HepG2 (cell line): ENCODE results near the gene PRCP. TPM values are rescaled to one million over a fixed set of nuclear protein-coding genes. Genes with fewer than 3 reads are reported as not detected.

Source experiments
- ATAC-seq: fragments of 200-7000 bp; cut with Tn5 transposase; 3 replicates; pipeline ENCODE4 v1.9.1; 2020; ENCODE audit warnings: mild to moderate bottlenecking, moderate library complexity
- BruUV-seq: library from RNA; stranded (reverse); fragments of 400-500 nt; replicated peaks from 2 replicates; lab custom pipeline; 2021; lab: Mats Ljungman, UMichigan
- CTCF ChIA-PET: fragments of 300-600 bp; formaldehyde crosslinking; extraction: SDS; loops from one replicate; lab custom pipeline; 2021; ENCODE audit warnings: low total read pairs, inconsistent platforms, low intra/inter-chr PET ratio; lab: Yijun Ruan, JAX
- POLR2A ChIA-PET: fragments of 350-600 bp; sonication (Branson Sonifier 250); formaldehyde crosslinking; loops from one replicate; lab custom pipeline; 2020; ENCODE audit warnings: antibody characterized with exemption, inconsistent platforms; lab: Yijun Ruan, JAX
- DNase-seq: peaks from one replicate; pipeline ENCODE4 v3.0.0-alpha.2; 2015; ENCODE audit warnings: low spot score
- FAIRE-seq: peaks from 3 replicates; lab custom pipeline; 2011; peaks lifted over from hg19 to GRCh38; lab: Jason Lieb, UNC
- H2AFZ ChIP-seq: one replicate; pipeline ENCODE4 v1.6.1; 2011; ENCODE audit warnings: low read length, inconsistent platforms
- H3K27ac ChIP-seq: fragments of 300-600 bp; 3 replicates; pipeline ENCODE4 v1.8.0; 2011; ENCODE audit warnings: mixed run types, mild to moderate bottlenecking, mixed read lengths, low read length, inconsistent platforms; ENCODE audit not compliant: insufficient read depth; ENCODE audit errors: extremely low read length
- H3K27me3 ChIP-seq, 2 experiments: fragments of 200-600 bp in 1 of 2; 2 replicates in 1 of 2; 3 replicates in 1 of 2; pipeline versions ENCODE4 v1.6.0 to v1.8.0; 2011; ENCODE audit warnings: low read length in 2 of 2, mild to moderate bottlenecking in 2 of 2, moderate library complexity in 2 of 2, inconsistent platforms in 1 of 2; ENCODE audit not compliant: insufficient read depth in 2 of 2, control insufficient read depth in 1 of 2
- H3K36me3 ChIP-seq, 2 experiments: fragments of 200-600 bp in 1 of 2; replicated peaks in 1 of 2; 2 replicates in 1 of 2; 3 replicates in 1 of 2; pipeline versions ENCODE4 v1.5.1 to v1.8.0; 2011; ENCODE audit warnings: low read length in 2 of 2, inconsistent platforms in 1 of 2; ENCODE audit not compliant: insufficient read depth in 2 of 2, control insufficient read depth in 1 of 2
- H3K4me1 ChIP-seq: 2 replicates; pipeline ENCODE4 v1.5.1; 2012; ENCODE audit warnings: low read length, inconsistent platforms; ENCODE audit not compliant: insufficient read depth
- H3K4me2 ChIP-seq: 2 replicates; pipeline ENCODE4 v1.6.0; 2011; ENCODE audit warnings: low read depth, low read length, inconsistent platforms
- H3K4me3 ChIP-seq, 3 experiments: fragments of 200-600 bp in 1 of 3; sonication (generic), shearing (Covaris generic) in 1 of 3; replicated peaks in 1 of 3; 2 replicates each; pipeline ENCODE4 v1.5.1; 2011 to 2016; ENCODE audit warnings: low read length in 3 of 3, inconsistent platforms in 2 of 3, low read depth in 2 of 3, mild to moderate bottlenecking in 2 of 3, control low read depth in 1 of 3, mixed read lengths in 1 of 3; ENCODE audit not compliant: insufficient read depth in 1 of 3
- H3K79me2 ChIP-seq: one replicate; pipeline ENCODE4 v1.6.1; 2011; ENCODE audit warnings: low read length, inconsistent platforms; ENCODE audit not compliant: insufficient read depth
- H3K9ac ChIP-seq: 2 replicates; pipeline ENCODE4 v1.6.0; 2011; ENCODE audit warnings: mild to moderate bottlenecking, low read depth, low read length, inconsistent platforms; ENCODE audit not compliant: insufficient read depth
- H3K9me3 ChIP-seq: 2 replicates; pipeline ENCODE4 v1.5.1; 2012; ENCODE audit warnings: mild to moderate bottlenecking, low read length
- H4K20me1 ChIP-seq: 2 replicates; pipeline ENCODE4 v1.6.0; 2011; ENCODE audit warnings: inconsistent platforms, mild to moderate bottlenecking, low read length, moderate library complexity; ENCODE audit not compliant: insufficient read depth
- ATRX ChIP-seq: sonication (generic); formaldehyde crosslinking; IDR thresholded peaks from 2 replicates; pipeline ENCODE4 v1.4.0; 2020; ENCODE audit warnings: missing genetic modification reagents, borderline replicate concordance
- ELF1 ChIP-seq: sonication (generic); formaldehyde crosslinking; IDR thresholded peaks from 2 replicates; pipeline ENCODE4 v1.4.0; 2020; ENCODE audit warnings: missing genetic modification reagents
- HOXA5 ChIP-seq: sonication (generic); formaldehyde crosslinking; IDR thresholded peaks from 2 replicates; pipeline ENCODE4 v1.4.0; 2020; ENCODE audit warnings: missing genetic modification reagents
- JARID2 ChIP-seq: sonication (generic); formaldehyde crosslinking; IDR thresholded peaks from 2 replicates; pipeline ENCODE4 v1.8.1; 2023; ENCODE audit warnings: missing genetic modification reagents, inconsistent platforms; ENCODE audit not compliant: insufficient replicate concordance
- MTA3 ChIP-seq: sonication (generic); formaldehyde crosslinking; IDR thresholded peaks from 2 replicates; pipeline ENCODE4 v1.4.0; 2020; ENCODE audit warnings: missing genetic modification reagents
- RBM22 ChIP-seq: fragments of 200-400 bp; formaldehyde crosslinking; optimal IDR thresholded peaks from 2 replicates; pipeline ENCODE3; 2017; ENCODE audit warnings: mild to moderate bottlenecking, low read length, moderate library complexity
- REL ChIP-seq: sonication (generic); formaldehyde crosslinking; conservative IDR thresholded peaks from 2 replicates; pipeline ENCODE4 v1.8.0; 2022; ENCODE audit warnings: mild to moderate bottlenecking, missing genetic modification reagents, moderate library complexity
- RFXANK ChIP-seq: IDR thresholded peaks from 2 replicates; pipeline ENCODE4 v1.6.1; 2016
- RORA ChIP-seq: sonication (generic); formaldehyde crosslinking; IDR thresholded peaks from 2 replicates; pipeline ENCODE4 v1.5.0; 2020; ENCODE audit warnings: mild to moderate bottlenecking, missing genetic modification reagents, moderate library complexity
- SIN3B ChIP-seq: fragments of 150-350 bp; IDR thresholded peaks from 2 replicates; pipeline ENCODE4 v1.6.1; 2014; ENCODE audit warnings: low read length
- SP1 ChIP-seq, 2 experiments: fragments of 450-650 bp in 1 of 2; sonication (generic) in 1 of 2; formaldehyde crosslinking in 1 of 2; IDR thresholded peaks; 2 replicates each; pipeline versions ENCODE4 v1.4.0 to v1.6.1; 2016 to 2020; ENCODE audit warnings: missing genetic modification reagents in 1 of 2
- ZNF124 ChIP-seq: sonication (generic); formaldehyde crosslinking; IDR thresholded peaks from 2 replicates; pipeline ENCODE4 v1.4.0; 2020; ENCODE audit warnings: missing genetic modification reagents
- WGBS: methylation state at CpG from one replicate; pipeline ENCODE4 v1.1.6; 2017; ENCODE audit warnings: low lambda C conversion rate; 5-methylcytosine and 5-hydroxymethylcytosine counted together
- in situ Hi-C: cut with HindIII; loops from 2 replicates; pipeline ENCODE4 v1.10.0; 2017; ENCODE audit warnings: low pct_unique_long_range_greater_than_20kb; ENCODE audit not compliant: extremely low pct_ligation_motif_present
- intact Hi-C: fragments of 100-400 bp; cut with micrococcal nuclease; formaldehyde crosslinking; loops from one replicate; pipeline ENCODE4 v1.10.0; 2022; ENCODE audit not compliant: unreplicated experiment
- polyA plus RNA-seq, 8 experiments: library from polyadenylated mRNA; depleted of rRNA in 3 of 8; stranded (reverse) in 7 of 8; unstranded in 1 of 8; fragments of >200 nt; fragmentation: Illumina TruSeq in 4 of 8; extraction: Trizol in 4 of 8; gene quantifications; 2 replicates each; pipeline versions ENCODE4 v1.2.1 to v1.2.3, GENCODE V29; 2011 to 2016; ENCODE audit warnings: low read depth in 4 of 8, missing spikeins in 1 of 8, mixed read lengths in 1 of 8; ENCODE audit not compliant: insufficient read depth in 1 of 8
- total RNA-seq, 5 experiments: library from RNA; depleted of rRNA; stranded (reverse); fragments of >200 nt; fragmentation: Illumina TruSeq; extraction: Trizol; gene quantifications; 2 replicates each; pipeline ENCODE4 v1.2.3, GENCODE V29; 2016; ENCODE audit warnings: low read depth in 1 of 5
- TF ChIP-seq, protein P1 (sequence below): sonication (generic); formaldehyde crosslinking; IDR thresholded peaks from 2 replicates; pipeline ENCODE4 v1.4.0; 2020; ENCODE audit warnings: mild to moderate bottlenecking, missing genetic modification reagents
- TF ChIP-seq, protein P2 (sequence below): sonication (generic); formaldehyde crosslinking; IDR thresholded peaks from 2 replicates; pipeline ENCODE4 v1.4.0; 2020; ENCODE audit warnings: missing genetic modification reagents
- TF ChIP-seq, protein P3 (sequence below): sonication (generic); formaldehyde crosslinking; conservative IDR thresholded peaks from 2 replicates; pipeline ENCODE4 v1.4.0; 2020; ENCODE audit warnings: missing genetic modification reagents

Gene PRCP
- total and polyA plus RNA-seq, 2 of the 13 experiments (the other 11 are each of a cell fraction or from before 2014, with no cell fraction given), result 84.2 to 105 TPM

DNA sequence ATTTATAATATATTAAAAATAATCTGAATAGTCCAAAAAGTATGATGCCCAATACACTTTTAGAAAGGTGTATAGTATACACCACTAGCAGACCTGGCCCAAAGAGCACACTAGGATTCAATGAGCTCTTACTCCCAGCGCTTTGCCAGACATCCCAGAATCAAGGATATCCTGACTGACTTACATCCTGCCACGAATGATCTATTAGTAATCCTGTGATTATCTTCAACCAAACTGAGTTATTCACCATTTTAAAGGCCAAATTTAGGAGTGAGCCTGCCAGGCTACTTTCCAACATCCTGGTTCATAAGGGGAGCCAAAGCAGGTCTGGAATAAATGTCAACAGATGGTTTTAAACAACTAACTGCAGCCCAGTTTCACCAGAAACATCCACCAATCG is 105.7 kb downstream of the PRCP start:
- Histone ChIP-seq H3K4me1 (no peaks in the 10 kb centered on the region), H3K9me3 (no peaks in the 10 kb centered on the region), H3K27me3 (peaks cover 0 to 2% of the 10 kb centered on the region in 2 experiments; a peak in 3 of 5 replicates), H3K27ac (no peak overlapping the region), H3K79me2 (no peaks in the 10 kb centered on the region), H2AFZ (no peak overlapping the region), H3K4me2 (no peak overlapping the region), H3K9ac (no peak overlapping the region), H4K20me1 (no peaks in the 10 kb centered on the region), H3K4me3 (no peak overlapping the region), H3K36me3 (no peaks in the 10 kb centered on the region)
- FAIRE-seq (no peak), DNase-seq (no peak), ATAC-seq (no peak)
- POLR2A ChIA-PET, result no interaction called here
- 33% methylated on average over 3 of the region's 3 CpGs for WGBS
- TF ChIP-seq RFXANK, result no peak
- no peak for TF ChIP-seq SP1 (IDR thresholded peaks at IDR 0.05)
- TF ChIP-seq SP1 (CRISPR knock-in tag; IDR thresholded peaks at IDR 0.05), result no peak
- in situ Hi-C loops (no loop called here), intact Hi-C loops (no loop called here)
- CTCF ChIA-PET, result no interaction called here
- BruUV-seq, result no TSS peak

DNA sequence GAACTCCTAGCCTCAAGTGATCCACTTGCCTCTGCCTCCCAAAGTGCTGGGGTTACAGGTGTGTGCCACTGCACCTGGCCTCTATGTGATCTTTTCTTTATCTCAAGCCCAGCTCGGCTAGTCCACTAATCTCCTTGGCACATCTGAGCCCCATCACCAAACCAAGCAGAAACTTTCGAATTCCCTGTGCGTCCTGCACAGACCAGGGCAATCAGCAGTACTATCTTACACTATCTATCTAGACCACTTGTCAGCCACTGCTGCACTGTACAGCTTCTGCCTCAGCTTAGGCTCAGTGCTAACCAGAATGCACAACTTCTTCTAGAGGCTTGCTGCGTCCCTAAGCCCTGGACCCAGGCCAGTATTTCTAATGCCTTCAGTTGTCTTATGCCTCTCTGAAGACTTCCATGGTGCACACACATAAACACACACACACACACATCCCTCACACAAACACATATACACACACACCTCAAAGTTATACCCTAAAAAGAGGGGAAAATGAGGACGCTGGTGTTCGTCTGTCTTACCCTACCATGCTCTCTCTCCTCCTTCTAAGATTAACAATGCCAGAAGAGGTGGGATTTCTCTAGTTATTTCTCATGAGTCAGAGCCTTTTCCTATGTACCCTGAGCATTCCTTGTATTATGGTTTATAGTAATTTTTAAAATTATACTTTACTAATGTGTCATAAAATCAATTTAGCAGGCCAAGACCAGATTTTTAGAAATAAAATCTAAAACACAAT is 107.2 kb downstream of the PRCP start:
- no peaks in the 10 kb centered on the region for H3K4me1 ChIP-seq
- TF ChIP-seq RBM22 (no peak), REL (CRISPR knock-in tag) (no peak), ELF1 (CRISPR knock-in tag) (no peak), SIN3B (no peak), RORA (CRISPR knock-in tag) (no peak), JARID2 (CRISPR knock-in tag) (no peak), HOXA5 (no peak), ATRX (CRISPR knock-in tag) (no peak), ZNF124 (CRISPR knock-in tag) (no peak), MTA3 (CRISPR knock-in tag) (no peak)
- TF ChIP-seq, protein P1, sequence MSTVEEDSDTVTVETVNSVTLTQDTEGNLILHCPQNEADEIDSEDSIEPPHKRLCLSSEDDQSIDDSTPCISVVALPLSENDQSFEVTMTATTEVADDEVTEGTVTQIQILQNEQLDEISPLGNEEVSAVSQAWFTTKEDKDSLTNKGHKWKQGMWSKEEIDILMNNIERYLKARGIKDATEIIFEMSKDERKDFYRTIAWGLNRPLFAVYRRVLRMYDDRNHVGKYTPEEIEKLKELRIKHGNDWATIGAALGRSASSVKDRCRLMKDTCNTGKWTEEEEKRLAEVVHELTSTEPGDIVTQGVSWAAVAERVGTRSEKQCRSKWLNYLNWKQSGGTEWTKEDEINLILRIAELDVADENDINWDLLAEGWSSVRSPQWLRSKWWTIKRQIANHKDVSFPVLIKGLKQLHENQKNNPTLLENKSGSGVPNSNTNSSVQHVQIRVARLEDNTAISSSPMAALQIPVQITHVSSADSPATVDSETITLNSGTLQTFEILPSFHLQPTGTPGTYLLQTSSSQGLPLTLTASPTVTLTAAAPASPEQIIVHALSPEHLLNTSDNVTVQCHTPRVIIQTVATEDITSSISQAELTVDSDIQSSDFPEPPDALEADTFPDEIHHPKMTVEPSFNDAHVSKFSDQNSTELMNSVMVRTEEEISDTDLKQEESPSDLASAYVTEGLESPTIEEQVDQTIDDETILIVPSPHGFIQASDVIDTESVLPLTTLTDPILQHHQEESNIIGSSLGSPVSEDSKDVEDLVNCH (CRISPR knock-in tag), result no peak
- TF ChIP-seq, protein P2, sequence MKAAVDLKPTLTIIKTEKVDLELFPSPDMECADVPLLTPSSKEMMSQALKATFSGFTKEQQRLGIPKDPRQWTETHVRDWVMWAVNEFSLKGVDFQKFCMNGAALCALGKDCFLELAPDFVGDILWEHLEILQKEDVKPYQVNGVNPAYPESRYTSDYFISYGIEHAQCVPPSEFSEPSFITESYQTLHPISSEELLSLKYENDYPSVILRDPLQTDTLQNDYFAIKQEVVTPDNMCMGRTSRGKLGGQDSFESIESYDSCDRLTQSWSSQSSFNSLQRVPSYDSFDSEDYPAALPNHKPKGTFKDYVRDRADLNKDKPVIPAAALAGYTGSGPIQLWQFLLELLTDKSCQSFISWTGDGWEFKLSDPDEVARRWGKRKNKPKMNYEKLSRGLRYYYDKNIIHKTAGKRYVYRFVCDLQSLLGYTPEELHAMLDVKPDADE (CRISPR knock-in tag), result no peak
- TF ChIP-seq, protein P3, sequence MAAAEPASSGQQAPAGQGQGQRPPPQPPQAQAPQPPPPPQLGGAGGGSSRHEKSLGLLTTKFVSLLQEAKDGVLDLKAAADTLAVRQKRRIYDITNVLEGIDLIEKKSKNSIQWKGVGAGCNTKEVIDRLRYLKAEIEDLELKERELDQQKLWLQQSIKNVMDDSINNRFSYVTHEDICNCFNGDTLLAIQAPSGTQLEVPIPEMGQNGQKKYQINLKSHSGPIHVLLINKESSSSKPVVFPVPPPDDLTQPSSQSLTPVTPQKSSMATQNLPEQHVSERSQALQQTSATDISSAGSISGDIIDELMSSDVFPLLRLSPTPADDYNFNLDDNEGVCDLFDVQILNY (CRISPR knock-in tag), result no peak

More for the DNA sequence above, 107.2 kb downstream of the PRCP start:
- no peak overlapping the region for H3K4me3 ChIP-seq
- no peak for DNase-seq
- no TSS peak for BruUV-seq
- intact Hi-C loops, result no loop called here
- CTCF ChIA-PET, result no interaction called here
- no peak overlapping the region for H2AFZ ChIP-seq
- FAIRE-seq, result no peak
- H3K9ac ChIP-seq, result no peak overlapping the region
- H3K79me2 ChIP-seq, result no peaks in the 10 kb centered on the region
- H4K20me1 ChIP-seq, result no peaks in the 10 kb centered on the region
- no peak for ATAC-seq
- POLR2A ChIA-PET, result no interaction called here
- no peak overlapping the region for H3K4me2 ChIP-seq
- in situ Hi-C loops, result no loop called here
- WGBS, result 55% methylated on average over 6 of the region's 6 CpGs
- peaks cover 0 to 2% of the 10 kb centered on the region in 2 experiments; a peak in 4 of 5 replicates for H3K27me3 ChIP-seq
- H3K36me3 ChIP-seq, result no peaks in the 10 kb centered on the region
- no peak overlapping the region for H3K27ac ChIP-seq
- no peaks in the 10 kb centered on the region for H3K9me3 ChIP-seq
